SK-N-MC (cell line): ENCODE measurements around the gene CASTOR1.

Experiments
- EZH2 ChIP-seq: fragments of 200-600 bp; sonication (generic); IDR thresholded peaks from one replicate; pipeline ENCODE4 v1.6.1; 2017; ENCODE audit warnings: antibody characterized with exemption
- FOXP2 ChIP-seq: optimal IDR thresholded peaks from 2 replicates; pipeline ENCODE3; 2011; ENCODE audit warnings: mild to moderate bottlenecking, moderate library complexity; ENCODE audit not compliant: insufficient read depth; ENCODE audit errors: extremely low read length, control extremely low read depth
- POLR2AphosphoS5 ChIP-seq: IDR thresholded peaks from 2 replicates; pipeline ENCODE4 v1.6.1; 2012; ENCODE audit warnings: mild to moderate bottlenecking, low read depth, low read length, borderline replicate concordance

- TF ChIP-seq POLR2AphosphoS5 (peak; percentile 45; the same call in 1 of the 2 replicates), EZH2 (no peak), FOXP2 (no peak)
Measured at GRCh38 chr22:30326706-30327362, 37.5 kb upstream of the CASTOR1 start, which contains the start of gene TBC1D10A.
